DMS53 (cell line): ENCODE data around the gene CDC123.
"Not testable (repeated sequence)": the region's sequence is repeated elsewhere in the genome, so short reads cannot be mapped to it uniquely, and the experiment has no call there.

Experiments
- DNase-seq: peaks from one replicate; lab custom pipeline; 2025; lab: John Stamatoyannopoulos, UW

The CDC123 gene, protein sequence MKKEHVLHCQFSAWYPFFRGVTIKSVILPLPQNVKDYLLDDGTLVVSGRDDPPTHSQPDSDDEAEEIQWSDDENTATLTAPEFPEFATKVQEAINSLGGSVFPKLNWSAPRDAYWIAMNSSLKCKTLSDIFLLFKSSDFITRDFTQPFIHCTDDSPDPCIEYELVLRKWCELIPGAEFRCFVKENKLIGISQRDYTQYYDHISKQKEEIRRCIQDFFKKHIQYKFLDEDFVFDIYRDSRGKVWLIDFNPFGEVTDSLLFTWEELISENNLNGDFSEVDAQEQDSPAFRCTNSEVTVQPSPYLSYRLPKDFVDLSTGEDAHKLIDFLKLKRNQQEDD

DNA sequence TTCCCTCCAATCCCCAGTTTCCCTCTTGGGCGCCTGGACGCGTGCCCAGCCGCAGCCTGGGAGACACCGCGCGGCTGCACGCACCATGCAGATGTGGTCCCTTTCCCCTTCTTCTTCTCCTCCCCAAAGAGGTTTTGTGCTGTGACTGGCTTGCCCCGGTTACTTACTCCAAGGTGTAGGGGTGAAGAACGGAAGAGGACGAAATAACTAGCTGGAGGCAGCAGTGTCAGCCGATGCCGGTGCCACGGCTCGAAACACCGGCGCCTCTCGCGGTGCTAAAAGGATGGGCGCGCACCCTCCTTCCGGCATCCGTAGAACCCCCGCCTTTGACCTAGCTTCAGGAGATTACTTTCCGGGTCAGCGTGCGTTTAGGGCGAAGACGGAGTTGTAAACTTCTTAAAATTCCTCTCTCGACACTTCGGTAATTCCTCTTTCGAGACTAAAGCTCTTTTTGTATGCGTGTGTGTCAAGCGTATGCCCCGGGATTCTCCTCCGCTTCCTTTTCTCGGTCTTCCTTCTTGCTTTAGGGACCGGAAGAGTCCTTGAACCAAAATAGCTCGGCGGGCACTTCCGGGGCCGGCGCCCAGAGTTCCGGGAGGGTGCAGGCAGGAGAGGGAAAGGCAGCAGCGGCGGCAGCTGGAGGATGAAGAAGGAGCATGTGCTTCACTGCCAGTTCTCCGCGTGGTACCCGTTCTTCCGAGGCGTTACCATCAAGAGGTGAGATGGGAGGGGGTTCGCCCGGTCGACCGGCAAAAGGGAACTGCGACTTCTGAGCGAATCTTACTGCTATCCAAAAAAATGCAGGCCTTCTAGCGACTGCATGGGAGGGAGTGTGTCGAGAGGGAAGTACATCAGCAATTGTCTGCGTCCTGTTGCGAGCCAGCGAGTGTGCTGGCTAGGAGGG is at the start of gene CDC123, which contains the start of gene NUDT5:
Gene CDC123 (plus strand): TSS at position 586 of the 904 bp plus-strand sequence. CDS start 58 bp downstream, at position 644.
Gene NUDT5 (minus strand): TSS at position 289 of the 904 bp plus-strand sequence. CDS start 9,600 bp downstream, outside the sequence.
- peak; percentile 98 for DNase-seq

DNA sequence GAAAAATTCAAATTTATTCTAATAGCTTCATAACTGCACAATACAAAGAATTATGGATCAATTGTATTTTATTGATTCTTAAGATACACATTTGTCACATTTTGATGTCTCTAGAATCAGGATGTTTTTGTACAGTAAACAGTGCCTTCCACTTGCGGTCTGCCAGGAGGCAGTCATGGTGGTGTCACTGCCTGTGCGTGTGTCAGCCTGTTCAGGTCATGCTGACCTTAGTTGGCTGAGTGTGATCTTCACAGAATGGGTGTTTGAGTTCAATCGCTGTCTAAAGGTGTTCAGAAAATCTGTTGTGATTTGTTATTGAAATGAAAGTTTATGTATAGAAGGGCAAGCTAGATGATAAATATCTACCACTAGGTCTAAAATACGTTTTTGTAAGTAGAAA is 45.8 kb upstream of the CDC123 start:
- no peak for DNase-seq

DNA sequence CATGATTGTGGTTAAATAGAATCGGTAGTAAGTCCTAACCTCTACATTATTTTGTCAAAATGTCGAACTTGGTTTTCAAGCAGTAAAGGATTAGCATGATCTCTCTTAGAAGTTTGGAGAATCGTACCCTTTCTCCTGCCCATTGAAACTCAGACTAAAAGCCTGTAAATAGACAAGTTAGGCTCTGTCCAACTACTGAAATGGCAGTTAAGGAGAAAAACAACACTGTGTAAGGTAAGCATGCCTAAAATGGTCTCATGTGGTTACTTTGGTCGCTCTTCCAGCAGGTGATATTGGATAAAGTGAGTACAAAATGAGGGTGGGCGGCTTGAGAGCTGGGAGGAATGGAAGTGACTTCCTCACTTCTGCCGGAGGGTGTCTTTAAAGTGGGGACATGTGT is 41.5 kb upstream of the CDC123 start:
- no peak for DNase-seq

DNA sequence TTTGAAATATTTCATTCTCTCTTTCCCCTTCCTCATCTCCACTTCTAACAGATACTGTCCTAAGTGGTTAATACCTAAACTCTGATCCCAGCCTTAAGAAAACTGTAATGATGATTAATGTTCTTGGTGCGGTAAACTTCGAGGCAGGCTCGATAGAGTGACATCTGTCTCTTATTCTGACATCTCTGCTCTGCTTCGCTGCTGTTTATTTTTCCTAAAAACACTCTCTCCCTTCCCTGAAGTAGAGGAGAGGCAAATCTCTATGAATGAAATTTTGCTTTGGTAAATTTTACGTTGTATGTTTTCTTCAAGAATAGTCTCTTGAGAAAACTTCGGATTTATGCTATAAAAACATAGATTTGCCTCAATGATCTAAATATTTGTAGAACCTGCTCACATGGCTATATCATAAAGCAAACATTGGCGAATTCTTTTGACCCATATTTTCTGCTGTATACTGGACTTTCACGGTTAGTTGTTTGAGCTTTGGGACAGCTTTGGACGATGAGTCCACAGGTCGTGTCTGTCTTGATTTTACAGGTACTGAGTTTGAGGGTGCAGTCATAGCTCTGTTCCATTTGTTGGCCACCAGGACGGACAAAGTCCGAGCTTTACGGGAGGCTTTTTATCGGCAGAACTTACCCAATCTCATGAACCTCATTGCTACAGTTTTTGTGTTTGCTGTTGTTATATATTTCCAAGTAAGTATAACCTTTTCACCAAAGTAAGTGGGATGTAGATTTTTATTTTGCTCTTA is 39.4 kb upstream of the CDC123 start:
- no peak for DNase-seq

DNA sequence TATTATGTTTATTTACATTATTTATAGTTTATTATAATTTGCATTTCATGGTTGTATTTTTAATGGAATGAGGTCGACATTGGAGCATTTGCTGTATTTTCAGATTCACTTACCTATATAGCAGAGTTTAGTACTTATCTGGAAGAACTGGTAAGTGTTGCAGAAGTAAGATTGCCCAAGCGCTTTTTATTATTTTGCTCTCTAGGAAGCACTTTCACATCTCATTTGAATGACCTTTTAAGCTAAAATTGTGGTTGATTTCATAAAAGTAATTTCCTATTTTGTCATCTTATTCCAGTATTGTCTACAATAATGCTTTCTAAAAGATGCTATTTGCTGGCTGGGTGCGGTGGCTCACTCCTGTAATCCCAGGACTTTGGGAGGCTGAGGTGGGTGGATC is 37.9 kb upstream of the CDC123 start:
- no peak for DNase-seq

DNA sequence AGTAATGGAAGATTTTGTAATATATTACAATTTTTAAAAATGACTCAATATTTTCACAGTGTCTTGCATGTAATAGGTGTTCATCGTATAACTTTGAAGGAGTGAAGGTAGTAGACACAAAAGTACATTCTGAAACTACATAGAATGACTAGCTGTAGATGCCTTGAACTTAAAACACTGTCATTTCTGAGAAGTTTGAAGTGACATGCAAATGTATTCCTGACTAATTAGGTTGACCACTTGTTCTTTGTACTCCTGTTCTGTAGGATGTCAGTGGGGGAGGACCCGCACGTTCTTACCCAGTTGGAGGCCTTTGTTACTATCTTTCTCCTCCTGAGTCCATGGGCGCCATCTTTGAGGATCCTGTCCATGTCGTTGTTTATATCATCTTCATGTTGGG is 35.3 kb upstream of the CDC123 start:
- no peak for DNase-seq

DNA sequence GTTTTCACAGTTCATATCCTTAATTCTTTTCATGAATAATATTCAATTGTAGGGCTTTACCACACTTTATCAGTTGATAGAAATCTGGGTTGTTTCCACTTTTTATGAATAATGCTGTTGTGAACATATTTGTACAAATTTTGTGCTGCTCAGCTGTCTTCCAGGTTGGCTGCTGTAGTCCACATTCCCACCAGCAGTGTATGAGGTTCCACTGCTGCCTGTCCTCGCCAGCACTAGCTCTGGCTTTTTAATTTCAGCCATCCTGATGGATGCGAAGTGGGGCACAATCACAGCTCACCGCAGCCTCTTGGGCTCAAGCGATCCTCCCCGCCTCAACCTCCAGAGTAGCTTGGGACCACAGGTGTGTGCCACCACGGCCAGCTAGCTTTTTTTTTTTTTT is 33.1 kb upstream of the CDC123 start:
- DNase-seq, result no peak

DNA sequence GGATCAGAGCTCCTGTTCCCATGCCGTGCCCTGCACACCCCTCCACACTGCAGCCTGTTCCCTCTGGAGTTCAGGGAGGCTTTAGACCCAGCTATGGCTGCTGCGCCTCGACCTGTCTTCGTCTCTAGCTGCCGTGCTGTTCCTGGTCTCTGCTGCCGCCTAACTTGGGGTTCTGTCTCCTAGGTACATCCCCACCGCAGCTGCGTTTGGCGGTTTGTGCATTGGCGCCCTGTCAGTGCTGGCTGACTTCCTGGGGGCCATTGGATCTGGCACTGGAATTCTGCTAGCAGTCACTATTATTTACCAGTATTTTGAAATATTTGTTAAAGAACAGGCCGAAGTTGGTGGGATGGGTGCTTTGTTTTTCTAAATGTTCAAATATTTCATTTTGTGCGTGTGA is 31.9 kb upstream of the CDC123 start:
- no peak for DNase-seq

DNA sequence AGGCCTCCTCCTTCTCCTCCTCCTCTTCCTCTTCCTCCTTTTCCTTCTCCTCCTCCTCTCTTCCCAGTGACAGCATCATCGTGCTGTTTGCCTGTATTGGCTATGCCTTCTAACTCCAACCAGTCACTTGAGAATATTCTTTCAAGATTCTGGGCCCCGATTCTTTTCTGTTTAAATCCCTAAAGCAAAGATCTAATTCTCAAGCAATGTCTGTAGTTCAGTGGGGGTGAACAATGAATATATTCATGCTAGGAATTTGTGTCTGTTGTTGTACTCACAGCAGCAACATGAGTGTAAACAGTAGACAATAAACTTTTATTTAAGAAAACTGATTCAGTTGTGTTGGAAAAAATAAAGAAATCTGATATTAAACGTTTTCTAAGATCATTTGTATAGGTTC is 31.0 kb upstream of the CDC123 start:
- no peak for DNase-seq

DNA sequence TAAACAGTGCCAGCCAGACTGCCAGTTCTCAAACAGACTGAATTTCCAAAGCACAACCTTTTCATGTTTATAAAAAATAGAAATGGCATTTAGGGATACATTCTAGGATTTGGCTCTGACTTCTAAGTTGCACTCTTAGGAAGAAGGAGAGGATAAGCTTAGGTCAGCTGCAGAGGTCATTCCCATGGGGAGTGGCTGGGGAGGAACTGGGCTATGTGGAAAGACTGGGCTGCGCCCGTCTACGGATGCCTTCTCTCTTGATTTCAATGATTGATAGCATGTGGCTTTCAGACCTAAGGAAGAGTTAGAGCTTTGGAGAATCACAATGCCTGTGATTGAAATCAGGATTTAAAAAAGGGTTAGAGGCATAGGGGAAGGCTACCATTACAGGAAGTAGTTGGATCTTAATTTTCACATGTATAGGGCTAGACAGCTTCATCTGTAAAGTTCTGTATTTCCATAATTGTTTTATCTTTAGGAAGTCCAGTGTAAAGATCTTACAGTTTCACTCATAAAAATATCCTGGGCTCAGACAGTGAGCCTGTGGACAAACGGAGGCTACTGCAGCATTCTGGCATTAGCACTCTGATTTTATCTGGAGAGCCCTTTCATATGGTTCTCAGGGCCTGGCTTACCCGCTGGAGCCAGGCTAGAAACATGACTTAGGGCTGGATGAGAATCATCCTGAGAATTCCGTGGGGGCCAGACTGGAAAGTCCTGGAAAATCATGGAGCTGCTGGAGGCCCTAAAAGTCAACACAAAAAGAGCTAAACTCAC is 29.8 kb upstream of the CDC123 start:
- DNase-seq, result no peak

DNA sequence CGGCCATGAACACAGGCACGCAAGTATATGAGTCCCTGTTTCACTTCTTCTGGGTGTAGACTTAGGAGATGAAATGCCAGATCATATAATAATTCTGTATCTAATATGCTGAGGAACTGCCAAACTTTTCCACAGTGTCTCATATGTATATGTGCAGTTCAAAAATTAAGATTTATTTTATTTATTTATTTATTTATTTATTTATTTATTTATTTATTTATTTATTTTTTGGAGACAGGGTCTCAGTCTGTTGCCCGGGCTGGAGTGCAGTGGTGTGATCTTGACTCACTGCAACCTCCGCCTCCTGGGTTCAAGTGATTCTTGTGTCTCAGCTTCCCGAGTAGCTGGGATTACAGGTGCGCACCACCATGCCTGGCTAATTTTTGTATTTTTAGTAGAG is 24.5 kb upstream of the CDC123 start:
- not testable (repeated sequence) for DNase-seq

DNA sequence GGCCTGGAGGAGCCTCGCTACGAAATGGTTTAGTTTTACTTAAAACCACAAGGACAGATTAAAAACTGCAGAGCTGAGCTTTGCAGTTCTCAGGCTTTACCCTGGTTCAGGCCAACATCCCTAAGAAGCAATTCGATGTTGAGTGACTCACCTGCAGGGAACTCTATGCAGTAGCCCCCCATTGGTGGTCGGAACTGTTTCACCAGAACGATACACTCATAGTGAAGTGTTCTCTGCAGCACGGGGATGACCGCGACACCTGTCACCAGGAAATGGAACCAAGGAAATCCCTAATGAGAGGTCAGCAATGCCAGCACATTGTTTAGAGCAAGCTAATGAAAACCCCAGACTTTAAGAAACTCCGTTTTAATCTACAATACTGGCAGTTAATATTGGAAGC is 18.3 kb upstream of the CDC123 start:
- no peak for DNase-seq

DNA sequence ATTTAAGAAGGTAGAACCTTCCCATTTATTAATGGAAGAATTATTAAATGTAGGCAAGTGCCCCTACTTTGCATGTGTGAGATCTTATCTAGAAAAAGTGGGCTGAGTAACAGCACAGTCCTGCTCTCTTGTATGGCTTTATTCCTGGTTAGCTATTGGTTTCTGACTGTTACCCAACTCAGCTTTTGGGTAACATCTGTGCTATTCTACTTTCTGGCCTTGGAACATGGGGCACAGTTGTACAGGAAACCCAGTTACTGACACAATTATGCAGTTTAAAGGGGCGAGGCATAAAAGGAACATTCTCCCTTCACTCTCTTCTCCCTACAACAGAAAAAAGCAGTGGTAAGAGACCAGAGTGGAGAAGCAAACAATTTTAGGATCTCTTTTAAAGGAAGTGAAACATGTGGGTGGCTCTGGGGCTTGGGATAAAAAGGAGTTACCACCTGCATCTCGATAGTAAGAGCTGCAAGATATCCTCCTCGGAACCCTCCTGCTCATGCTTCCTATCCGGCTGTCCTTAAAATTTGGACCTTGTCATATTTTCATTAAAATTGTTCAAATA is 16.3 kb upstream of the CDC123 start:
- no peak for DNase-seq

DNA sequence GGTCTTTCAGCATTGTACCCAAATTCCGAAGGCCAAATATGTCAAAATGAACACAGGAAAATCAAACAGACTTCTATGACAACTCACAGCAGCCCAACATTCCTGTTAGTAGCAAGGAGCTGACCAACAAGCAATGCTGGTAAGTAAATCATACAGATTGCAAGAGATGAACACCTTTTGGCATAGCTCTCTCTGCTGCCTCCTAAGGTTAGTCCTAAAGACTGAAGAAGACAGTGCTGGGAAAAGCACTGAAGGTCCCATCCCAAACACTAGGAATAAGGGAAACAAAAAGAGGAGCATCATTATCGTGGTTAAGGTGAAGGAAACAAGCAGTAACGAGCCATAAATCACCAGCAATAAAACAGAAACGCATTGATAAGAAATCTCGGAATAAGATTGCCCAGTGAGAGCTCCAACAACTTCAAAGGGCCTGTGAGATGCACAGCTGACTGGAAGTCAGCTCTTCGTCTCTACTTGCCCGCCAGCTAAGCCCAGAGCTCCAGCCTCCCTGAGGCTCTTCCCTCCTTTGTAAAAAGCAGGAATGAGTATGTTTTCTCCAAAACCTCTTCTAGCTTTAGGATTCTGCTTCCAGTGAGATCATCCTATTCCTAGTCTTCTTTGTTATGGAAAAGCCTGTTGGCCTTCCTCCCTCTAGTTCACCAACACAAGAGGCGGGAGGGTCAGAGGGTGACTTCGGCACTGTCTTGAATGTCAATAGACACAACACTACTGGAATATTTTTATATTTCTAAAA is 15.6 kb upstream of the CDC123 start:
- no peak for DNase-seq

DNA sequence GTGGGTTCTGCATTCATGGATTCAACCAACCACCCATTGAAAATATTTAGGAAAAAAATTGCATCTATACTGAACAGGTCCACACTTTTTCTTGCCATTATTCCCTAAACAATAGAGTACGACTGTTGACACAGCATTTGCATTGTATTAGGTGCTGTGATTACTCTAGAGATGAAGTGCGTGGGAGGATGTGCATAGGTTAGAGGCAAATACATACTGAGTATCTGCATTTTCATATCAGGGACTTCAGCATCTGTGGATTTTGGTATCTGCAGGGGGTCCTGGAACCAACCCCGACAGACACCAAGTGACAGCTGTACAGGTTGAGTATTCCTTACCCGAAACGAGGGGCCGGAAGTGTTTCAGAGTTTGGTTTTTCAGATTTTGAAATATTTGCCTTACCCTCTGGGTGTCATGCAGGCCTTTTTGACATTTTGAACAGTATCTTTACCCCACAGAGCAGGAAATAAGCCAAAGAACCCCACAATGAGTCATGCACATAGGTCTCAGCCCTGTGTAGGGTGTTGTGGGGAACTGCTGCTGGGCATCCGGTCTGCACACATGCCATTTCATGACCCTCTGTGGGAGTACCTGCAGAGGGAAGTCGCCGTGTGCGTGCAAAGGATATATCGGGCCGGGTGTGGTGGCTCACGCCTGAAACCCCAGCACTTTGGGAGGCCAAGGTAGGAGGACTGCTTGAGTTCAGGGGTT is 14.8 kb upstream of the CDC123 start:
- DNase-seq, result no peak

DNA sequence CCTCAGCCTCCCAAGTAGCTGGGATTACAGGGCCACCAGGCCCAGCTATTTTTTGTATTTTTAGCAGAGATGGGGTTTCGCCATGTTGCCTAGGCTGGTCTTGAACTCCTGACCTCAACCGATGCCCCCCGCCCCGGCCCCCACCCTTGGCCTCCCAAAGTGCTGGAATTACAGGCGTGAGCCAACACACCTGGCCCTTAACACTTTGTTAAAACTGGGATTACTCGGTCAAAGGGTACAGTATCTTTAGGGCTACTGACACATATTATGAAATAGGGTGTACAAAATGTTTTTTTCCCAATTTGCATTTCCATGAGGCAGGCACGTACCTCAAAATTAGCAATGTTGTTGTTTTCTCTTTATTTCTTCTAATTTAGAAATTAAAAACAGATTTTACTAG is 11.8 kb upstream of the CDC123 start:
- DNase-seq, result no peak

DNA sequence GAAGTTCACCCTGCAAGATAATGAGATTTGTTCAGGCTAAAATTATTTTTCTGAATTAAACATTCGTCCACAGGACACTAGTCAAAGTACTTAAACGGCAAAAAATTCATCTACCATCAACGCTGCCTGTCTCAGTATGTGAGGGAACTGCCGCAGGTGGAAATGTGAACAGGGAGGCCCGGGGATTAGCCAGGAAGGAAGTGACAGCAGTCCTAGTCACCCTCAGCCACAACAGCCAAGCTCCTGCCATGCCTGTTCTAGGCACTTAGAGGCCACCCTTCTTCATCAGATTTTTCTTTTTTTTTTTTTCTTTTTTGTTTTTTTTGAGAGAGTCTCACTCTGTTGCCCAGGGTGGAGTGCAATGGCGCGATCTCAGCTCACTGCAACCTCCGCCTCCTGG is 9.7 kb upstream of the CDC123 start:
- DNase-seq, result no peak

DNA sequence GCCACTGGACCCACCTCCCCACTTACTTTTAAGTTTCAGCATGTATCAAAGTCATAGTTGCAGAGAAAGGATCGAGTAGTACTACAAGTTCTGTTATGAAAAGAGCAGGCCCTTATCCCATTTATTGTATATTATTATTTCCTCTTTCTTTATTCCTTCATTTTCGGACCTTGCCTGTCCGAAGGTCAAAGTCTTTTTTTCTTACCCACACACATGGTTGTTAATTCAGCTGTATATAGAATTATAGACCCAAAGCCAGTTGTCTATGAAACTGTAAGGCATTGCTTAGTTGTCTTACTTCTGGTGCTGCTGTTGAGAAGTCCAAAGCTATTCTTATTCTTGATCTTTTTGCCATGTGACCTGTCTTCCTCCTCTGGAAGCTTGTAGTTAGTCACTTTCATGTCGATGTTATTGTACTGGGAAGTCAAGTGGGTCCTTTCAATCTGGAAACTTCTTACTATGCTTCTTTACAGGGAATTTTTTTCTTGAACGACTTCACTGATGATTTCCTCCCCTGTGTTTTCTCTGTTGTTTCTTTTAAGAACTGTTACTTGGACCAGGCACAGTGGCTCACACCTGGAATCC is 8.6 kb upstream of the CDC123 start:
- DNase-seq, result no peak

DNA sequence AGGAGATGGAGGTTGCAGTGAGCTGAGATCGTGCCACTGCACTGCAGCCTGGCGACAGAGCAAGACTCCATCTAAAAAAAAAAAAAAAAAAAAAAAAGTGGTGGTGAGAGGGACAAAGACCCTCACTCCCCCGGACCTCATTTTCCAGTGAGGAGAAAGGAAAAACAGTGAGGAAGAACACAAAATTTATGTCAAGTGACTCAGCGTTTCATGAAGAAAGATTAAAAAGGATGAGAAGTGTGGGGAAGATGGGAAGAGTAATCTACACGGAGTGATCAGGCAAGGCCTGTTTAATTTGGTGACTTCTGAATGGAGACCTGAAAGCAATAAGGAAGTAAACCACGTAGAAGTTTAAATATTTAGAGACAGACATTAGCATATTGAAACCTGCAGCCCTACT is 7.3 kb upstream of the CDC123 start:
- DNase-seq, result no peak

DNA sequence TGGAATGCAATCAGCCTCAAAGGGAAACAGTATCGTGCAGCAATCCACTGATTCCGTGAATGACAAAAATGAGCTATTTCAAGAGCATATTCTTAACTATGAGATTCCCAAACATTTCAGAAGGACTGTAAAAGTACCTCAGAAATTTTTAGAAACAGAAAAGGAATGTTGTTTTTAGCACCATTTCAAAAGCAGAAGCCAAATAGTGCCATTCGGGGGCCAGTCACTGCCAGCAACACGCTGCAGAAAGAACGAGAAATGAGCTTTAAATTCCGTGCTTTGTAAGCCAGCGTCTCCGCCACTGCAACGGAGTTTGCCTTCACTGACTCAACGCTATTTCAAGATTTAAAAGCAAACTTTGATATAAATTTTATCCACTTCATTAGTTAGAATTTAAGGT is 6.6 kb upstream of the CDC123 start:
- DNase-seq, result no peak
